Urinary bladder (tissue), 2 donors: ENCODE measurements around the gene CA6. TPM values are rescaled to one million over a fixed set of nuclear protein-coding genes. Genes with fewer than 3 reads are reported as not detected.

Source experiments
- polyA plus RNA-seq: library from polyadenylated mRNA; stranded (reverse); fragments of 200-250 nt; gene quantifications from one replicate; pipeline ENCODE4 v1.2.3, GENCODE V29; 2013
- small RNA-seq: library from RNA; depleted of rRNA; stranded (forward); fragments of <200 nt; gene quantifications from one replicate; pipeline ENCODE3, GENCODE V24; 2014
- total RNA-seq: library from RNA; depleted of rRNA; stranded (reverse); fragments of >200 nt; gene quantifications from one replicate; pipeline ENCODE4 v1.2.3, GENCODE V29; 2014
- donor health status: healthy.

CA6 gene
- total and polyA plus RNA-seq, 2 donors: not detected

Small RNAs within 50 kb of the gene (small RNA-seq; reads per million reads assigned to genes)
- gene AL139415.2: not detected
- not detected for gene RN7SL451P

Other genes starting within 250 kb of the CA6 start
- gene RERE, start 128.2 kb upstream of the CA6 start, total RNA-seq: 168 TPM
- gene RERE, start 128.2 kb upstream of the CA6 start, polyA plus RNA-seq: 69.0 TPM
- 268 TPM for gene ENO1, start 67.2 kb upstream of the CA6 start, total RNA-seq
- gene ENO1, start 67.2 kb upstream of the CA6 start, polyA plus RNA-seq: 715 TPM
- not detected for gene SLC2A7, start 80.6 kb downstream of the CA6 start, total RNA-seq
- not detected for gene SLC2A7, start 80.6 kb downstream of the CA6 start, polyA plus RNA-seq
- gene SLC2A5, start 123.8 kb downstream of the CA6 start, total RNA-seq: 1.3 TPM
- gene SLC2A5, start 123.8 kb downstream of the CA6 start, polyA plus RNA-seq: 1.8 TPM
- 53.5 TPM for gene GPR157, start 183.2 kb downstream of the CA6 start, total RNA-seq
- 2.7 TPM for gene GPR157, start 183.2 kb downstream of the CA6 start, polyA plus RNA-seq